A549 (cell line): ENCODE results near the gene AMIGO1. TPM values are rescaled to one million over a fixed set of nuclear protein-coding genes. Genes with fewer than 3 reads are reported as not detected.

Experiments used
- ATAC-seq, 2 experiments: fragments of 200-7000 bp in 1 of 2; fragments of >200 bp in 1 of 2; cut with Nextera tagmentation in 1 of 2; cut with Tn5 transposase in 1 of 2; 3 replicates each; pipeline versions ENCODE4 v1.8.0 to v1.9.1; 2018 to 2020; ENCODE audit warnings: mild to moderate bottlenecking in 1 of 2, moderate library complexity in 1 of 2
- CTCF ChIA-PET: fragments of 300-600 bp; sonication (Branson Sonifier 250); formaldehyde crosslinking; extraction: SDS; loops from one replicate; lab custom pipeline; 2021; ENCODE audit warnings: antibody characterized with exemption, inconsistent platforms; lab: Yijun Ruan, JAX
- POLR2A ChIA-PET: fragments of 350-600 bp; formaldehyde crosslinking; extraction: SDS; loops from one replicate; lab custom pipeline; 2021; ENCODE audit warnings: antibody characterized with exemption, inconsistent platforms; lab: Yijun Ruan, JAX
- DNase-seq, 2 experiments: peaks; one replicate each; pipeline versions ENCODE4 v3.0.0 to v3.0.0-alpha.2; 2011 to 2016; ENCODE audit warnings: low read depth in 1 of 2, low spot score in 1 of 2
- FAIRE-seq: peaks from 2 replicates; lab custom pipeline; 2011; peaks lifted over from hg19 to GRCh38; lab: Jason Lieb, UNC
- H3K27ac ChIP-seq, 2 experiments: fragments of >200 bp; sonication (Bioruptor Twin); formaldehyde crosslinking; 3 replicates each; pipeline ENCODE4 v1.5.1; 2016 to 2017
- H3K4me1 ChIP-seq: fragments of >200 bp; sonication (Bioruptor Twin); formaldehyde crosslinking; 3 replicates; pipeline ENCODE4 v1.6.1; 2016
- H3K4me2 ChIP-seq: fragments of >200 bp; sonication (Bioruptor Twin); formaldehyde crosslinking; 3 replicates; pipeline ENCODE4 v1.6.1; 2016
- H3K4me3 ChIP-seq: fragments of >200 bp; sonication (Bioruptor Twin); formaldehyde crosslinking; 3 replicates; pipeline ENCODE4 v1.5.1; 2016
- H3K9me3 ChIP-seq: fragments of >200 bp; sonication (Bioruptor Twin); formaldehyde crosslinking; 3 replicates; pipeline ENCODE4 v1.6.1; 2016
- ATOH8 ChIP-seq: fragments of 250-450 bp; sonication (Bioruptor Pico); IDR thresholded peaks from 2 replicates; pipeline ENCODE4 v1.5.0; 2020; ENCODE audit warnings: low read depth, mild to moderate bottlenecking, moderate library complexity
- BCL3 ChIP-seq: fragments of >200 bp; sonication (Bioruptor Twin); formaldehyde crosslinking; IDR thresholded peaks from 3 replicates; pipeline ENCODE4 v1.6.1; 2016
- BHLHE40 ChIP-seq: IDR thresholded peaks from 2 replicates; pipeline ENCODE4 v1.6.1; 2012; ENCODE audit warnings: low read depth, low read length, inconsistent platforms
- CBX2 ChIP-seq: fragments of 200-600 bp; sonication (generic); IDR thresholded peaks from 2 replicates; pipeline ENCODE4 v1.6.1; 2016; ENCODE audit warnings: low read depth, mild to moderate bottlenecking, borderline replicate concordance
- CEBPB ChIP-seq, 2 experiments: fragments of >200 bp in 1 of 2; sonication (Bioruptor Twin) in 1 of 2; formaldehyde crosslinking in 1 of 2; IDR thresholded peaks; 2 replicates each; pipeline ENCODE4 v1.6.1; 2012 to 2016
- E2F6 ChIP-seq: IDR thresholded peaks from 2 replicates; pipeline ENCODE4 v1.6.1; 2012; ENCODE audit warnings: low read depth, borderline replicate concordance
- EHF ChIP-seq: fragments of 250-450 bp; sonication (Bioruptor Pico); IDR thresholded peaks from 2 replicates; pipeline ENCODE4 v1.5.0; 2020; ENCODE audit warnings: mild to moderate bottlenecking
- ESRRA ChIP-seq: fragments of 150-350 bp; IDR thresholded peaks from 2 replicates; pipeline ENCODE4 v1.6.1; 2014; ENCODE audit warnings: mild to moderate bottlenecking, low read length, borderline replicate concordance
- FOXS1 ChIP-seq: fragments of 250-450 bp; sonication (Bioruptor Pico); IDR thresholded peaks from 2 replicates; pipeline ENCODE4 v1.5.0; 2020; ENCODE audit warnings: mild to moderate bottlenecking, moderate library complexity
- GATA3 ChIP-seq: IDR thresholded peaks from 2 replicates; pipeline ENCODE4 v1.6.1; 2012; ENCODE audit warnings: borderline replicate concordance
- HDAC2 ChIP-seq: fragments of 200-600 bp; sonication (generic); IDR thresholded peaks from 2 replicates; pipeline ENCODE4 v1.6.1; 2016
- HES2 ChIP-seq: fragments of >200 bp; sonication (Bioruptor Twin); formaldehyde crosslinking; IDR thresholded peaks from 2 replicates; pipeline ENCODE4 v1.6.1; 2016
- HEYL ChIP-seq: fragments of 250-450 bp; sonication (Bioruptor Pico); IDR thresholded peaks from 2 replicates; pipeline ENCODE4 v1.8.0; 2021; ENCODE audit warnings: mild to moderate bottlenecking, moderate library complexity
- HOXB13 ChIP-seq: fragments of 250-450 bp; sonication (Bioruptor Pico); IDR thresholded peaks from 2 replicates; pipeline ENCODE4 v1.5.0; 2020; ENCODE audit warnings: low read depth, mild to moderate bottlenecking, moderate library complexity
- MYC ChIP-seq: IDR thresholded peaks from 2 replicates; pipeline ENCODE4 v1.6.1; 2012; ENCODE audit warnings: mild to moderate bottlenecking, inconsistent platforms, low read length, improper control_type of control experiment, borderline replicate concordance
- NFE2L2 ChIP-seq: fragments of 150-350 bp; conservative IDR thresholded peaks from 2 replicates; pipeline ENCODE4 v1.6.1; 2014; ENCODE audit warnings: low read length
- NPAS2 ChIP-seq: fragments of 250-450 bp; sonication (Bioruptor Pico); IDR thresholded peaks from 2 replicates; pipeline ENCODE4 v1.8.0; 2022; ENCODE audit warnings: mild to moderate bottlenecking, moderate library complexity, borderline replicate concordance
- NR3C1 ChIP-seq: fragments of >200 bp; sonication (Bioruptor Twin); formaldehyde crosslinking; IDR thresholded peaks from 3 replicates; pipeline ENCODE4 v1.6.1; 2017
- POLR2A ChIP-seq: IDR thresholded peaks from 2 replicates; pipeline ENCODE4 v1.6.1; 2012; ENCODE audit warnings: mild to moderate bottlenecking, low read length
- RCOR1 ChIP-seq: fragments of 150-350 bp; IDR thresholded peaks from 2 replicates; pipeline ENCODE4 v1.6.1; 2014; ENCODE audit warnings: antibody characterized with exemption, low read length, low read depth
- RFX5 ChIP-seq: fragments of 450-650 bp; IDR thresholded peaks from 2 replicates; pipeline ENCODE4 v1.7.1; 2014; ENCODE audit warnings: antibody characterized with exemption, mild to moderate bottlenecking, moderate library complexity
- RNF2 ChIP-seq: fragments of 200-600 bp; sonication (generic); IDR thresholded peaks from 2 replicates; pipeline ENCODE4 v1.6.1; 2016; ENCODE audit warnings: low read depth, mild to moderate bottlenecking, antibody characterized with exemption, moderate library complexity, borderline replicate concordance
- SMC3 ChIP-seq: fragments of >200 bp; sonication (Bioruptor Twin); formaldehyde crosslinking; IDR thresholded peaks from 3 replicates; pipeline ENCODE4 v1.6.1; 2018; ENCODE audit warnings: inconsistent platforms
- SREBF2 ChIP-seq: fragments of 450-650 bp; IDR thresholded peaks from 2 replicates; pipeline ENCODE4 v1.6.1; 2014; ENCODE audit warnings: mild to moderate bottlenecking, moderate library complexity
- ZSCAN20 ChIP-seq: fragments of 250-450 bp; sonication (Bioruptor Pico); IDR thresholded peaks from 2 replicates; pipeline ENCODE4 v1.8.0; 2022; ENCODE audit warnings: mild to moderate bottlenecking, moderate library complexity
- WGBS: methylation state at CpG from one replicate; pipeline ENCODE4 v1.1.6; 2017; ENCODE audit errors: missing lambda C conversion rate; 5-methylcytosine and 5-hydroxymethylcytosine counted together
- polyA plus RNA-seq, 4 experiments: library from polyadenylated mRNA; depleted of rRNA in 3 of 4; stranded (reverse); fragments of >200 nt; fragmentation: RNase III in 1 of 4; extraction: RNeasy Plus Mini Kit Qiagen cat#74134 plus additional on column Dnase treatment in 1 of 4; gene quantifications; 2 replicates in 3 of 4; 3 replicates in 1 of 4; pipeline ENCODE4 v1.2.3, GENCODE V29; 2011 to 2017

AMIGO1 gene
- polyA plus RNA-seq, 2 of the 4 experiments (the other 2 are of a cell fraction), result 0.43 to 1.2 TPM

GRCh38 chr1:109468903-109469302 lies 40.6 kb downstream of the AMIGO1 start:
- CTCF ChIA-PET, result interaction anchor here (0.7 to 1.7 kb wide), 3 partner anchors 63 to 557 kb away, joined by 3 to 5 read pairs (median 4); no protein-coding TSS in a partner anchor
- no peak for FAIRE-seq

GRCh38 chr1:109468061-109468460 lies 41.5 kb downstream of the AMIGO1 start:
- POLR2A ChIA-PET, result no interaction called here
- Histone ChIP-seq H3K4me1 (no peaks in the 10 kb centered on the region), H3K4me3 (no peak overlapping the region), H3K27ac (no peak overlapping the region), H3K4me2 (no peak overlapping the region), H3K9me3 (no peaks in the 10 kb centered on the region)
- DNase-seq (no peak), ATAC-seq (no peak), FAIRE-seq (no peak)
- CTCF ChIA-PET, result interaction anchor here (0.9 kb wide), 1 partner anchor 64 kb away, joined by 5 read pairs; no protein-coding TSS in a partner anchor
- no peak for TF ChIP-seq HES2
- no peak for TF ChIP-seq RFX5
- TF ChIP-seq BCL3, result no peak
- TF ChIP-seq HDAC2, result no peak
- no peak for TF ChIP-seq E2F6
- no peak for TF ChIP-seq ATOH8 (CRISPR knock-in tag)
- TF ChIP-seq EHF, result no peak
- TF ChIP-seq NFE2L2, result no peak
- no peak for TF ChIP-seq HOXB13 (CRISPR knock-in tag)
- TF ChIP-seq RCOR1, result no peak
- no peak for TF ChIP-seq RNF2
- TF ChIP-seq BHLHE40, result no peak
- no peak for TF ChIP-seq GATA3
- no peak for TF ChIP-seq NPAS2 (CRISPR knock-in tag)
- no peak for TF ChIP-seq POLR2A
- TF ChIP-seq MYC, result no peak
- TF ChIP-seq FOXS1, result no peak
- no peak for TF ChIP-seq CEBPB (IDR thresholded peaks at IDR 0.05)
- TF ChIP-seq ZSCAN20, result no peak
- no peak for TF ChIP-seq CBX2
- 100% methylated on average over 1 of the region's 1 CpG for WGBS

More at GRCh38 chr1:109468903-109469302, 40.6 kb downstream of the AMIGO1 start:
- no peak for ATAC-seq
- no peak overlapping the region for H3K4me3 ChIP-seq
- no peaks in the 10 kb centered on the region for H3K4me1 ChIP-seq
- H3K9me3 ChIP-seq, result no peaks in the 10 kb centered on the region
- H3K4me2 ChIP-seq, result no peak overlapping the region
- POLR2A ChIA-PET, result interaction anchor here (0.6 to 1.2 kb wide), 2 partner anchors 15 to 378 kb away, joined by 3 to 6 read pairs; partner anchors contain the start of gene ATXN7L2
- DNase-seq, result no peak
- TF ChIP-seq HDAC2, result no peak
- no peak for TF ChIP-seq ESRRA
- no peak for TF ChIP-seq SMC3
- no peak for TF ChIP-seq NR3C1
- no peak for TF ChIP-seq HEYL (CRISPR knock-in tag)
- TF ChIP-seq RNF2, result no peak
- TF ChIP-seq FOXS1, result no peak
- 14% methylated on average over 2 of the region's 2 CpGs for WGBS
- H3K27ac ChIP-seq, result no peak overlapping the region

GRCh38 chr1:109467301-109467777 lies 42.2 kb downstream of the AMIGO1 start:
- H3K27ac ChIP-seq, result no peak overlapping the region
- POLR2A ChIA-PET, result no interaction called here
- DNase-seq (no peak), ATAC-seq (no peak), FAIRE-seq (no peak)
- CTCF ChIA-PET, result no interaction called here
- TF ChIP-seq SREBF2, result no peak
- peak overlapping the region; percentile 87; the same call in 1 of the 3 replicates for H3K4me2 ChIP-seq
- H3K9me3 ChIP-seq, result no peaks in the 10 kb centered on the region
- WGBS, result 73% methylated on average over 14 of the region's 23 CpGs
- H3K4me3 ChIP-seq, result no peak overlapping the region
- no peaks in the 10 kb centered on the region for H3K4me1 ChIP-seq
